Midbrain (tissue), 1 donor: ENCODE measurements around the gene TATDN2.
"Not testable (repeated sequence)": the region's sequence is repeated elsewhere in the genome, so short reads cannot be mapped to it uniquely, and the experiment has no call there.

ENCODE experiments used
- DNase-seq: peaks from one replicate; lab custom pipeline; 2025; lab: John Stamatoyannopoulos, UW

TATDN2 gene

DNA sequence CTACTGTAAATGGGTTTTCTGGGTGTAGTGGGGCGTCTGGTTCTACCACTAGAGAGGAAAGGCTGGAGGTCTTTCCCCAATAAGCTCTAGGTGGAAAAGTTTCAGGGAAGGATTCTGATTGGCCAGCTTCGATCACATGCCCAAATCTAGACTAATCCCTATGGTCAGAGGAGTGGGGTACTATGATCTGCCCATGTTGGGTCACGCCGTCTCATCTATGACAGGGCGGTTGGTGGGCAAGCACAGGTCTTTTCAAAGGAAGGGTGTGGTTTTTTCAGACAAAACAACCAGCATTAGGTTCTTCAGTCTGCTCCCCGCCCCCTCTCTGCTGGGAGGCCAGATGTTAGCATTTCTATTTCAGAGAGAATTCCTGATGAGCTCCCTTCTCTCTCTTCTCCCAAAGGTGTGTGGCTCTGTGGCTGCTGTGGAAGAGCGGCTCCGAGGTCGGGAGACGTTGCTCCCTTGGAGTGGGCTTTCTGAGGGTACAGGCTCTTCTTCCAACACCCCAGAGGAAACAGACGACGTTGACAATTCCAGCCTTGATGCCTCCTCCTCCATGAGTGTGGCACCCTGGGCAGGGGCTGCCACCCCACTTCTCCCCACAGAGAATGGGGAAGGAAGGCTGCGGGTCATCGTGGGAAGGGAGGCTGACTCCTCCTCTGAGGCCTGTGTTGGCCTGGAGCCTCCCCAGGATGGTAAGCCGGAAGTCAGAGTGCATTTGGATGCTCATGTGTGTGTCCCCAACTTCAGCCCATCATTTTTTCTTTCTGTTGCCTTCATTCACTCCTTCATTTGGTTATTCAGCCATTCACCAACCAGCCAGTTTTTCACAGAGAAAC is 9.7 kb upstream of the TATDN2 start:
- DNase-seq, result no peak

- DNase-seq, result no peak
These were observed 7.5 kb upstream of the TATDN2 start for GRCh38 chr3:10240799-10241198.

- no peak for DNase-seq
These were observed 5.8 kb upstream of the TATDN2 start for GRCh38 chr3:10242182-10243065.

GRCh38 chr3:10244009-10244408 is 4.2 kb upstream of the TATDN2 start:
- DNase-seq, result no peak

GRCh38 chr3:10245081-10245712 is 3.1 kb upstream of the TATDN2 start:
- no peak for DNase-seq

DNA sequence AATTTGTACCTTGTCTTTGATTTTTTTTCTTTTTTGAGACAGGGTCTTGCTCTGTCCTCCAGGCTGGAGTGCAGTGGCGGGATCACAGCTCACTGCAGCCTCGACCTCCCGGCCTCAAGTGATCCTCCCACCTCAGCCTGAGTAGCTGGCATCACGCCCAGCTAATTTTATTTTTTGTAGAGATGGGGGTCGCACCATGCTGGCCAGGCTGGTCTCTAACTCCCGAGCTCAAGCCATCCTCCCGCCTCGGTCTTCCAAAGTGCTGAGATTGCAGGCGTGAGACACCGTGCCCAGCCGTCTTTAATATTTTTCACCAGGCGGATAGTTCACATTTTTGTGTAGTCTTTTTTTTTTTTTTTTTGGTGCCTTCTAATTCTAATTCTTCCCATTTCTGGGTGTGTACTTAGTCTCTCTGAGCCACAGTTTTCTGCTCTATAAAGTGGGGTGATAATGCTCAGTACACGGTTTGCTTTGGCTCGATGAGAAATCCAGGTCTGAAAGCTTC is 528 bp upstream of the TATDN2 start:
- DNase-seq, result no peak

DNA sequence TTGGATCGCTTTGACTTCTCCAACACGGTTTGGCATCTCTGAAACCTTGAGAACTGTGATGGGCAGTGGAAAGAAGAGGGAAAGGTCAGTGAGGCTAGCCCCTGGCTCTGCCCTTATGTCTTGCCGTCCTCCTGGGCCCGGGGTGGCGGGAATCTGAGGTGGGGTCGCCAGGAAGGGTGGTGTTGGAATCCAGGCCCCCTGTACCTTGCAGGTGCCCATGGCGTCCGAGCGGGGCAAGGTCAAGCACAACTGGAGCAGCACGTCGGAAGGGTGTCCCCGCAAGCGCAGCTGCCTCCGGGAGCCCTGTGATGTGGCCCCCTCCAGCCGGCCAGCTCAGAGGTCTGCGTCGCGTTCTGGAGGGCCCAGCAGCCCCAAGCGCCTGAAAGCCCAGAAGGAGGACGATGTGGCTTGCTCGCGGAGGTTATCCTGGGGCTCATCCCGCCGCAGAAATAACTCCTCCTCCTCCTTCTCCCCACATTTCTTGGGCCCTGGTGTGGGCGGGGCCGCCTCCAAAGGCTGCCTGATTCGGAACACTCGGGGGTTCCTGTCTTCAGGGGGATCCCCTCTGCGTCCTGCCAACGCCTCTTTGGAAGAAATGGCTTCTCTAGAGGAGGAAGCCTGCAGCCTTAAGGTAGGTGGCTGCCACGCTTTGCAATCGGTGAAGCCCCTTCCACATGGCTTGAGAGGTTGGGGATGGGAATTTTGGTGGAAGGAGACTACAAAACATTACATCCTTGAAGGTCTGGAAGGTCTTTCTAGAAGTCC is 907 bp downstream of the TATDN2 start:
- no peak for DNase-seq

DNA sequence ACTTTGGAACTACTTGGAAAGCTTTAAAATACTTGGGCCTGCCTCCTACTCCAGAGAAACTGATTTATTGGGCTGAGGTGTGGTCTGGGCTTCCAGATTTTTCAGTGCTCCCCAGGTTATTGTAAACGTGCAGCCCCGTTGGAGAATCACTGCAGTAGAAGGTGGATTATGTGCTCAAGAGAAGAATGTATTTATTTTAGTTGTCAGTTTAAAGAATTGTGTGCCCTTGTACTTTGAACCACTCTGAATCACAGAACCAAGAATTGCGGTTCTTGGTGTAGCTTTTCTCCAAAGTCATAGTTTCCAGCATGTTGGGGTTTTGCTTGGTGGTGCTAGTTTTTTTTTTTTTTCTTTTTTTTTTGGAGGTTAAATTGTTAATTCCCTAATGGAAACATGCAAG is 1.6 kb downstream of the TATDN2 start:
- DNase-seq, result no peak

DNA sequence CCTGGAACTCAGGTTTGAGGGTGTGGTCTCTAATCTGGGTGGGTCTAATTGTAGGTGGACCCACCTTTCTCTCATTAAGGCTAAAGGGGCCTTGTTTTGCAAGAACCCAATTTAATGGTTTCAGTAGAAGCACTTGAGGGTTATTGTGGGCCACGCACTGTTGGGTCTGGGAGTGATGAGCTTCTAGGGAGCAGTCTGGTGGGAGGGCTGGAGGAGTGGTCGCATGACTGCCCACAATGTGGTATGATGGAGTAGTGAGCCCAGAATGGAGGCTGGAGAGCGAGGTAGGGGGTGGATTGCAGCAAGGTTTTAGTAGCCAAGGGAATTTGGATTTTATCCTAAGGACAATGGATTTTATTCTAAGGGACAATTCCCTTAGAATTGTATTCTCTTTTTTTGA is 2.7 kb downstream of the TATDN2 start:
- no peak for DNase-seq

GRCh38 chr3:10253731-10254130 is 5.5 kb downstream of the TATDN2 start:
- no peak for DNase-seq

GRCh38 chr3:10255835-10256234 is 7.6 kb downstream of the TATDN2 start:
- DNase-seq, result no peak

GRCh38 chr3:10259036-10259435 is 10.8 kb downstream of the TATDN2 start:
- DNase-seq, result no peak

DNA sequence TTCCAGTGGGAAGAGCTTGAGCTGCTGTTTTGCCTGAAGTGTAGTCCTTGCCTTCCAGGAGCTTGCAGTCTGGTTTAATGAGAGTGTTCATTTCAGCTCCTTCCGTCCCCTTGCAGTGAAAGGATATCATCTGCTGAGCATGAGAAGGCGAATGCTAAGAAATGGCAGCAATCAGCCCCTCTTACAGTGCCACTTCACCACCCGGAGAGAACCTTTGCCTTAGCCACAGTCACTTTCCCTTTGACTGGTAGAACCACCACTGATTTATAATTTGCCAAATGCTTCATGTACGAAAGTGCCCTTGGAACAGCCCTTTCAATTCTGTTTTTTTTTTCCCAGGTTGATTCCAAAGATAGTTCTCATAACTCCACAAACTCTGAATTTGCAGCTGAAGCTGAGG is 11.5 kb downstream of the TATDN2 start:
- DNase-seq, result no peak

GRCh38 chr3:10260211-10260701 is 12.0 kb downstream of the TATDN2 start:
- DNase-seq, result no peak

DNA sequence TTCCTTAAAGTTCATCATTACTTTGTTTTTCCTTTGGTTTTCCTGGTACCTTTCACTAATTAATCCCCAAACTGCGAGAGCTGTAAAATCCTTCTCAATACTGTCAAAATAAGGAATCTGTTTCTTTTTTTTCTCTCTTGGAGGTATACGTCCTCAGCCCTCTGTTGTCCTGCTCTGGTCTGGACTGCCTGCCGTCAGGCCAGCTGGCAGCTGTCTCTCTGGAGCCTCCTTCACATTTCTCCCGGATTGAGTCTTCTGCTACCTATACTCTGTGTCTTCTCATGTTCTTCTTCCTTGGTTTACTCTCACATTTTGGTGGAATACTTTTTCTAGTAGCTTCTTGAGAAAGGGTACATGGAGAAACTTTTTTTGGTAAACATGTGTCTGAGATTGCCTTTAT is 13.8 kb downstream of the TATDN2 start:
- no peak for DNase-seq

DNA sequence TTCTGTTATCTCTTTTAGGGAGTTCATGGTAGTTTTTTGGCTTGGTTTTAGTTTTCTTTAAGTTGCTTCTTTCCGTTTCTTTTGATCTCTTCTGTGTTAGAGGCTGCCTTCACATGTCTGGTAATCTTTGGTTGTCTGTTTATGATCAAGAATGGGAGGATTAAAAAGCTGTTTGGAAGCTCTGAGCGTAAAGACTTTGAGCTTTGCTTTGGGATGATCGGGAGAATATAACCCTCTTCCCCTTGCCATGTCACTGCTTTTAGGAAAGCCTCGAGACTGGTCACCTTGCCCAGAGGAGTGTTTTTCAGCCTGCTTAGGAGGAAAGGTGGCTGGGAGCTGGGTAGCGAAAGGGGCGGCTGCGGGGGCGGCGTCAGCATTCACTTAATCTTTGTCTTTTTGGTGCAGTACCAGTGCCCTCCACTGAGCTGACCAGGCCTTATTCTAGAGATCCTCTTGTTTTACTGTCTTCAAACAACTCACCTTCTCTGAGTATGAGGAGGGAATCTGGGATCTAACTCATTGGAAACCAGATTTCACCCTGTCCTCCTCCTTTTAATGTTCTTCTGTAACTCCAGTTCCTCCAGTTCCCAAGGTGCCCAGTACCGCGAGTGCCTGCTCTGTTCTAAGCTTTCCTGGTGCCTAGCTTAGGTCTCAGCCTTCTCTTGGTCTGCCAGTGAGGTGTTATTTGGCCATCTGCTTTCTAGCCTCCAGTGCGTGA is 15.5 kb downstream of the TATDN2 start:
- DNase-seq, result no peak

DNA sequence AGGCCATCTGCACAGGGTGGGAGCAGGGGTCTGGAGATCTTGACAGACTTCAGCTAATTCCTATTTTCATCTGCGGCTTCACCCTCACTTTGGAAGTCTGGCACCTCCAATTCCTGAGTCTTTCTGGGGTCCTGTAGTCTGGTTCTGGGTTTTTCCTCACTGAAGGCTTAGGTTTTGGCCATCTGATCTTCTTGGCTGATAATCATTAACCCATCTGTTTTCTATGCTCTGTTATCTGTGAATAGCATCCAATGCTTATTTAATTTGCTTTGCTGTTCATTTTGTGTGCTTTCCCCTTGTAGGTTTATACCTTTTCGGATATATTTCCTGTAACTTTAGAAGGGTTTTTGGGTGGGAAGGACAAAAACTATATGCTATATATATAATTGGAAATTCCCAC is 17.6 kb downstream of the TATDN2 start:
- DNase-seq, result no peak

- DNase-seq, result not testable (repeated sequence)
These were observed 18.7 kb downstream of the TATDN2 start for GRCh38 chr3:10266936-10267335.

DNA sequence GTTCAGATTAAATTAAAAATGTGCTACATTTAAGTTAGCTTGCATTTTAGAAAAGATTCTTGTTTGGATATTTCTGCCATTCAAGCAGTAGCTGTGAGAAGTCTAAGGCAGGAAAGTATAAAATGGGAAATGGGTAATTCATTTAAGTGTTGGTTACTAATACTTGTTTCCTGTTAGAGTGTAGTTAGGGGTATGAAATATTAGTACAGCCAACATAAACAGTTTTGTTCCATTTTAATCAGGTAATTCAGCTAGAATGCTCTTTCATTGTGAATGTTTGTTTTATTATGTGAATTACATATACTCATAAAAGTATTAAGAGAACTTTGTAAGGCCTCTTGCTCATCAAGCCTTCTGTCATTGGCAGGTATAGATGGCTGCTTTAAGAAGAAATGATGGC is 19.9 kb downstream of the TATDN2 start:
- DNase-seq, result no peak

- no peak for DNase-seq
These were observed 20.7 kb downstream of the TATDN2 start for GRCh38 chr3:10268930-10269329.

- no peak for DNase-seq
These were observed 21.2 kb downstream of the TATDN2 start for GRCh38 chr3:10269443-10269842.
